Jurkat, Clone E6-1 (cell line): ENCODE results near the gene GUCY2C. TPM values are rescaled to one million over a fixed set of nuclear protein-coding genes. Genes with fewer than 3 reads are reported as not detected.
"Not testable (repeated sequence)": the region's sequence is repeated elsewhere in the genome, so short reads cannot be mapped to it uniquely, and the experiment has no call there.

Source experiments
- DNase-seq: peaks from one replicate; pipeline ENCODE4 v3.0.0-alpha.2; 2011; ENCODE audit warnings: low read depth, low spot score
- H3K4me3 ChIP-seq: 2 replicates; pipeline ENCODE4 v1.5.1; 2011; ENCODE audit warnings: mild to moderate bottlenecking, low read length, control low read depth, moderate library complexity
- polyA plus RNA-seq: library from polyadenylated mRNA; unstranded; fragments of >200 nt; gene quantifications from one replicate; pipeline ENCODE4 v1.2.1, GENCODE V29; 2012; ENCODE audit warnings: missing spikeins; ENCODE audit not compliant: insufficient read length, insufficient read depth

GUCY2C gene
- polyA plus RNA-seq: not detected

DNA sequence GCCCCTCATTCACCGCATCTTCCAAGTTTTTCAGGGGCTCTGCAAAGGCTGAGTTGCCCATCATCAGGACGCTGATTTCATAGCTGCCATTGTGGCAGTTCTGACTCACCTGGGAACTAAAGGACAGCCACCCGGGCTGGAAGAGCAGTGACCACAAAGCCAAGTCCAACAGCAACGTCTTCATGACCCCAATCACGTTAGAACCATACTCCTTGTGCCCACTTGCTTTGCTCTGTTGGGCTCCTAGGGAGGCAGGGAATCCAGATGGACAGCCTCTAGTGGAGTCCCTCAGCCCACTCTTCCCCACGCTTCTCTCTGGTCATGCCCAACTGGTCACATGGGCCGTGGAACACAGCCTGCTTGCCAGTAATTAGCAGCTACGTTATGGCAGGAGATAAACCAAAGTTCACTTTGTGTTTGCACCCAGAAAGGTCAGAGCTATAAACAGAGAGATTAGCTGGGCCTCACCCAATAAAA lies at the start of gene GUCY2C:
Gene GUCY2C (minus strand): TSS at position 335 of the 477 bp plus-strand sequence. CDS start 151 bp downstream, at position 184.
- no peak within 1 kb of the TSS for H3K4me3 ChIP-seq

DNA sequence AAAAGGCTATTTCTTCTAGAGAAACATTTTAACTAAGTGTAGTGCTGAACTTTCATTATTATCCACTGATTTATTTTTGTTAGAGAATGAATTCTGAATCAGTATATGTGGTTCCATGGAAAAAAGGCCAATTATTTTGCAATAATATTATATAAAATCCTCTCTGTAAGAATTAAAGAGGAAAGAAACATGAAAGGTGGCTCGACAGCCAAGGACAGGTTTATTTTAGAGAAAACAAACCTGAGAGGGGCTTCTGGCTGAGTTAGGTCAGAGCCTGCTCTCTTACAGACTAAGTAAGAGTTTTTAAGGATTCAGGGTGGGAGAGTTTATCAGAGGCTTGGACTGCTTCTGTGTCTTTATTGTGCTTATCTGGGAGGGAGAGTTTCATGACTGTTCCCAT lies 46.7 kb upstream of the GUCY2C start:
- no peak overlapping the region for H3K4me3 ChIP-seq
- DNase-seq: no peak

More for the DNA sequence above, at the start of gene GUCY2C:
- DNase-seq: no peak

DNA sequence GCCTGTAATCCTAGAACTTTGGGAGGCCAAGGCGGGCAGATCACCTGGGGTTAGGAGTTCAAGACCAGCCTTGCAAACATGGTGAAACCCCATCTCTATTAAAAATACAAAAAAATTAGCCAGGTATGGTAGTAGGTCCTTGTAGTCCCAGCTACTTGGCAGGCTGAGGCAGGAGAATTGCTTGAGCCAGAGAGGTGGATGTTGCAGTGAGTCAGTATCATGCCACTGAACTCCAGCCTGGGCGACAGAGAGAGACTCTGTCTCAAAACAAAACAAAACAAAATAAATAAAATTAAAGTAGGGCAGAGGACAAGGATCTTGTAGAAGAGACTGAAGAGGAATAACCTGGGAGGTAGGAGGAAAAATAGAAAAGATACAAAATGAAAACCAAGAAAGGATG lies 45.5 kb upstream of the GUCY2C start:
- DNase-seq: no peak

DNA sequence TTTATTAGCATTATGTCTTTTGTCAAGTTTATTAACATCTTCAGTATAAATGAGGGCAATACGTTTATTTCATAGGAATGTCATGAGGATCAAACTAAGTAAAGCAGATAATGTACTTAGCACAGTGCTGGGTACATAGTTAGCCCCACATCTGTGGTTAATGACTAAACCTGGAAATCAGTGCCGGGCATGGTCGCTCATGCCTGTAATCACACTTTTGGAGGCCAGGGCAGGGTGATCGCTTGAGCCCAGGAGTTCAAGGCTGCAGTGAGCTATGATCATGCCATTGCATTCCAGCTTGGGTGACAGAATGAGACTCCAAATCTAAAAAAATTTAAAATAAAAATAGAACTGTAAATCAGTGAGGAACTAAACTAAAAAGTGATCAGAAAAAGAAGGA lies 44.8 kb upstream of the GUCY2C start:
- H3K4me3 ChIP-seq: no peak overlapping the region
- no peak for DNase-seq

More for the DNA sequence above, 45.5 kb upstream of the GUCY2C start:
- no peak overlapping the region for H3K4me3 ChIP-seq

DNA sequence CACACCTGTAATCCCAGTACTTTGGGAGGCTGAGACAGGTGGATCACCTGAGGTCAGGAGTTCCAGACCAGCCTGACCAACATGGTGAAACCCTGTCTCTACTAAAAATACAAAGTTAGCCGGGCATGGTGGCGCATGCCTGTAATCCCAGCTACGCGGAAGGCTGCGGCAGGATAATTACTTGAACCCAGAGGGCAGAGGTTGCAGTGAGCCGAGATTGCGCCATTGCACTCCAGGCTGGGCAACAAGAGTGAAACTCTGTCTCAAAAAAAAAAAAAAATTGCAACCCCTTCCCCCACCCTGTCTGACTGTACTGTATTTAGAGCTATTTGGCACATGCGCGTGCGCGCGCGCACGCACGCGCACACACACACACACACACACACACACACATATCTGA lies 40.0 kb upstream of the GUCY2C start:
- not testable (repeated sequence) for H3K4me3 ChIP-seq, DNase-seq

DNA sequence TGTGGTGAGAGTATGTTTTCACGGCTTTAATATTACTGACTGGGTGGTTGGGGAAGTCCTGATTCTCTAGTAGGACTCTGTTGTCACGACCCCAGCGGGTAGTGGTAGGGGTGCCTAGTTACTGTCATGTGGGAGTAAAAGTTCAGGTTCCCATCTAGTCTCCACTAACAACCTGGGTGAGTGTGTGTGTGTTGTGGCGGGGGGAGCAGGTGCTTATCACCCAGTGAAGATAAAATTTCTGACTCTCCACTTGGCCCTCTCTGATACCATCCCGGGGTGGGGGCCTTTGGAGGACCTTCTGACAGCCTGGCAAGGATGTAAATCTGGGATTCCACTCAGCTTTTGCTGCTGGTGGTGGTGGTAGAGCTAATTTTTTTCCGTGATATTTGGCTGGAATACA lies 35.4 kb upstream of the GUCY2C start:
- no peak overlapping the region for H3K4me3 ChIP-seq
- no peak for DNase-seq

DNA sequence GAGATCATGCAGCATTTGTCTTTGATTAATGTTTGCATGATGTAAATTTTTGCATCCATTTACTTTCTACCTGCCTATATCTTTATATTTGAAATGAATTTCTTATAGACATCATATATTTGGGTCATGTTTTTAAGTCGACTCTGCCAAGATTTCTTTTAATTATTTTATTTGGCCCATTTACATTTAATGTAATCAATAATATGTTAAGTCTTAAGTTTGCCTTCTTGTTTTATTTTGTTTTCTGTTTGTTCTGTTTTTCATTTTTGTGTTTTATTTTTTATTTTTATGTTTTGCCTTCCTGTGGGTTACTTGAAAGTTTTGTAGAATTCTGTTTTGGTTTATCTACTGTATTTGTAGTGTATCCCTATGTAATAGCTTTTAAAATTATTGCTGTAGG lies 33.2 kb upstream of the GUCY2C start:
- no peak overlapping the region for H3K4me3 ChIP-seq
- no peak for DNase-seq

DNA sequence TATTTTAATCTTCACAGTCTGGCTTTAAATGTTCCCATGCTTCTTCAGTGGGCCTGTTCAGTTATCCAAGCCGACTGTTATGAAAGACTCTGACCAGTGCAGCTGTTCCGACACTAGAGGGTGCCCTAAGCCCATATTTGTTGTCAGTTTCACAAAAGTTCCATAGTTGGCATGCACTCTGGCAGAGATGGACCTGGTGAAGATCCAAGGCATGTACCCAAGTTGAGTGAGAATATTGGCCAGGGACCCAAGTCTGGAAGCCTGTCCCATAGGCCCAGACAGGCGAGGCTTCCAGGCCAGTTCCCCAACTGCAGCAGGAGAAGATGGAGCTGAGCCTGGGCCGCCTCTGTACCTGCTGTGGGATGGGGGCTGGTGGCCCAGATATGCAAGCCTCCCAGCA lies 27.4 kb upstream of the GUCY2C start:
- peak; percentile 47 for DNase-seq
- no peak overlapping the region for H3K4me3 ChIP-seq

DNA sequence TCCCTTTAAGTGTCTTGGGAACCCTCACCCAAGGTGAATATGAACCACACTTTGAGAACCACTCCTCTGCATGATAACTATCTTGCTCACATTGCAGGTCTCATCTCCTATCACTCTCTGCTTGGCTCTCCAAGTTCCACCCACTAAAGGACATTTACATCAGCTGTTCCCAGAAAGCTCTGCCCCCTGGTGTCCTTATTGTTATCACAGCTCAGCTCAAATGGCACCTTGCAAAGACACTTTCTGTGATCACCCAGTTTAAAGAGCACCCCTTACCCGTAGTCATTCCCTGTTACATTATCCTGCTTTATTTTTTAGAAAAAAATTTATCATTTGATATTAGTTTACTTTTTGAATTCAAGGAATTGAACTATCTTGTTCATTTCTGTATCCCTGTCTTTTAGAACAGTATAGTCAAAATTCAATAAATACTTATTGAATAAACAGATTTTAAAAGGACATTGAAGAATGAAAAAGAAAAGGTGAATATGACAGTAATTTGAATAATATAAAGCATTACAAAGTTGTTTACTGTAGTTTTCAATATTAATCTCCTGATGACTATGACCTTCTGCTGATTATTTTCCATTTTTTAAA lies 20.5 kb upstream of the GUCY2C start:
- H3K4me3 ChIP-seq: no peak overlapping the region
- peak; percentile 59 for DNase-seq

DNA sequence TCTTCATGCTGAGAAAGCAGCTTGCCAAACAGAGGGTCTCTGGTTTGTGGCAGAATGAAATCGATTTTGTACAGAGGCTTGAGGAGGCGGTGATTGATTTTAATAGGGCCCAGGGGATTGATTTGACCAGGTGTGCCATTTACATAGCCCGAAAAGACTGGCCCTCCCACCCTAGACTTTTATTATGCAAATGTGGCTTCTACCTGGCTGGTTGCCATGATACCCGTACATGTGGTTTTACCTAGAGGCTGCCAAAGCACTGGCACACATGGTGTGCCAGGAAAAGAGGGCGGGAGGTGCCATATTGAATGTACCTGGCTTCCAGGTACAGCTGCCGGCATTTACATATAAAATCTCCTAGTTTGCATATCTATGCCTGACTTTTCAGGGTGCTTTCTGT lies 18.0 kb upstream of the GUCY2C start:
- H3K4me3 ChIP-seq: no peak overlapping the region
- DNase-seq: no peak

DNA sequence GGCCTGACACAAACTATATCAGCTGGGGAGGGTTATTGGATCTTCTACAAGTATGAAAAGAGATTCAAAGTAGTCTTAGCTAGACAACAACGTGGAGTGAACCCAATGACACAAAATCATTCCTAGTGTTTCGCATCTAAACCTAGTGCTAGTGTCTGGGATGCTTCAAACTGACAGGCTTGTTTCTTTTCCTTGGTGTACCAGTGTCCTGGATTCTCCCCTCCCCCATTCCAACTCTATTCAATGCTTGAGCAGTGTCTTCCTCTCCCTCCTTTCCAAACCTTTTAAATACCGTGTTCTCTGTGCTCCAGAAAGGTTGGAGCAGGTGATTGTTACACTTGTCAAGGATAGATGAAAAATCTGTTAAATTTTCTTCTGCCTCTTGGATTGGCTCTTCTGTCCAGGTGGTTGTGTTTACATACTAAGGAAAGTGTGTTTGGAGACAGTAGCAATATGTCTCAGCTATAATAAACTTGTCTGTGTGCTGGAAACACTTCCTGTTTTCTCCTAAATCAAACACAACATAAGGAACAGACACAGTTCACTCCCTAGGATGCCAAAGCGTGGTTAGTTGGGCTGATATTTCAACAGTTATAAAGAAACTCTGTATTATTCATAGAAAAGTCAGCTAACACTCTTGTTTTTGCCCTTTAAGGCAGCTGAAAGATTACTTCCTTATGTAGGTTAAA lies 14.4 kb upstream of the GUCY2C start:
- no peak overlapping the region for H3K4me3 ChIP-seq
- no peak for DNase-seq

DNA sequence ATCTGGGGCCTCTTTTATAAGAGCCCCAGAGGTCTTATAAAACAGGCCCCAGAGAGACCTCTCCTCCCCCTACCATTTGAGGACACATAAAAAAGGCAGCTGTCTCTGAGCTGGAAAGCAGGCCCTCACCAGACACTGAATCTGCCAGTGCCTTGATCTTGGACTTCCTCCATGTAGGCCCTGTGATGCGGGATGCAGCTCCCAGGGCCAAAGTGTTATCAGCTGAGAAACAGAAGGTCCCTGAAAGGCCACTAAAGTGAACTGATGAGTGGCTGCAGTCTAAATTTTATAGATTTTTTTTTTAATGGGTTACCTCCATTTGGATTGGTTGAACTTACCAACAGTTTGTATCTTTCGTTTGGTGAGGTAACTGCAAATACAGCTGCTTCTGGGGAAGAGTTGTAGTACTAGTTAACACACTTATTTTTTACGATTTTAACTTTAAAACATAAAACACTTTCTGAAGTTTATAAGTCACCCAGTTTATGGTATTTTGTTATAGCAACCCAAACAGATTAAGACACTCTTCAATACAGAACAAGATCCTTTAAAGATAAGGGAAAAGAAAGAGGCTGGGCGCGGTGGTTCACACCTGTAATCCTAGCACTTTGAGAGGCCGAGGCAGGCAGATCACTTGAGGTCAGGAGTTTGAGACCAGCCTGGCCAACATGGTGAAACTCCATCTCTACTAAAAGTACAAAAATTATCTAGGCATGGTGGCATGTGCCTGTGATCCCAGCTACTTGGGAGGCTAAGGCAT lies 5.6 kb upstream of the GUCY2C start:
- no peak for DNase-seq
- no peak overlapping the region for H3K4me3 ChIP-seq

DNA sequence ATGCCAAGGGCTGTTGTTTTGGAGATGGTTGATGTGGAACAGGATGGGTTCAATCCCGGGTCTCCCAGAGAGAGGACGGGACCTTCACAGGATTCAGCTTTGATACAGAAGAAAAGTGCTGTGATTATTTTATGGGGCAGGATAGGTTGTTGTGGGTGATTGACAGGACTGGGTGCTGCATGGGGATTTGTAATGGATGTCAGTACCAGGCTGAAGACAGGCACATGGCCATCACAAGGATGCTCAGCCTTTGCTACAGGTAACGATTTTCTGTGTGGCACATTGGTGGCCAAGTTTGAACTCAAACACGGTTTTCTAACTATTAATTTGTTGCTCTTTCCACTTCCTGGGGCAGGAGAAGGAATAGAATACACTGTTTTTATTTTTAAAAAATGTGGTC lies 4.5 kb upstream of the GUCY2C start:
- H3K4me3 ChIP-seq: no peak overlapping the region
- no peak for DNase-seq

DNA sequence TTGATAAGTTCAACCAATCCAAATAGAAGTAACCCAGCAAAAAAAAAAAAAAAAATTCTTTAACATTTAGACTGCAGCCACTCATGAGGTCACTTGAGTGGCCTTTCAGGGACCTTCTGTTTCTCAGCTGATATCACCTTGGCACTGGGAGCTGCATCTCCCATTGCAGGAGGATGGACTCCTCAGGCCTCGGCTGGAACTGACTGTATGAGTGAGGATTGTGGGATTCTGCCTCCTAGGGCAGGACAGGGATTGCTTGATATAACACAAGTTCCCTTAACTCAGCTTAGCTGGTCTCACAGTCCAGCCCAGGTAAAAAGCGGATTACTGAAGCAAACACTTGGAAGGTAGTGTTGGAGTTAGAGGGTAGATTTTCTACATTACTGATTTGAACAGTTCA lies 3.5 kb upstream of the GUCY2C start:
- no peak for DNase-seq
- no peak overlapping the region for H3K4me3 ChIP-seq

DNA sequence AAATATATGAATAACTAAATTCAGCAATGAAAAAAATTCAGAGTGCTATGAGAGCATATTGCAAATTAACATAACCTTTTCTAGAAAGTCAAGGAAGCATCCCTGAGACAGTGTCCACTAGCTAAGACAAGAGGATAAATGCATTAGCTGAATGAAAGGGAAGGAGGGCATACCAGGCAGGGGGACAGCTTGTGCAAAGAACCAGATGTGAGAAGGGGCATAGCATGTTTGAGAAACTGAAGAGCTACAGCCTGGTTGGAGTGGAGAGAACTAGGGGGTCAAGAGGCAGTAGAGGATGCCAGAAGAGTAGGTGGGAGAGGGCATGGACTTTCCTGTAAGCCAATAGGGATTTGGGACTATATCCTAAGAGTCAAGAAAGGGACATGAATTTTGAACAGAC lies 2.2 kb upstream of the GUCY2C start:
- DNase-seq: no peak
- H3K4me3 ChIP-seq: no peak overlapping the region

DNA sequence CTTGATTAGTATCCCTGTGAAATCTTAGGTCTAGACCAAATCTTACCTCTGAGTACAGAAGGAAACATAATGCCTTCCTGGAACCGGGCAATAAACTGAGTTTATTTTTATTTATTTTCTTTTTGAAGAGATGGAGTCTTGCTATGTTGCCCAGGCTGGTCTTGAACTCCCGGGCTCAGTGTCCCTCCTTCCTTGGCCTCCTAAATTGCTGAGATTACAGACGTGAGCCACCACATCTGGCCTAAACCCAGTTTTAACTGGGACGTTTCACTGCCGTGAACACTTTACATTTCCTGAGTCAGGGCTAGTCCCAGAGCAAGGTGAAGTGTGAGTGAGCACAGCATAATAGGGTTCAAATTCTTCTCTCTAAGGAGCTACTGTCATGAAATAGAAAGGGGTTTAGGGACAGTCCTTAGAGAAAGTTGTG lies 671 bp downstream of the GUCY2C start:
- no peak for DNase-seq
- no peak overlapping the region for H3K4me3 ChIP-seq

DNA sequence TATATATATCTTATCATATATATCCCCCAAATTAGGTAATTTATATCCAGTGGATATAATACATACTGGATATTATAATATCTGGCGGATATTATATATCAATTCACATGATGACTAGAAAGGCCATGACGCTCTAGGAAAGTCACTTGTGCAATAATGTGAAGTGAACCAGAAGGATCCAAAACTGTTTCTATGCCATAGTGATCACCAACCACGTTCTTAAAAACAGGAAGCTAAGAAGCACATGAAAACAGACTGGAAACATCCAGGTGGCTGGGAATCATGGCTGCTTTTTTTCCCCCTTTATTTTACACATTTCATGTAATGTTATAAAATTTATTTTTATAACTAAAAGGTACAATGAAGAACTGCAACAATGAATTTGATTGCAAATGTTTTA lies 1.4 kb downstream of the GUCY2C start:
- no peak for DNase-seq
- no peak overlapping the region for H3K4me3 ChIP-seq

DNA sequence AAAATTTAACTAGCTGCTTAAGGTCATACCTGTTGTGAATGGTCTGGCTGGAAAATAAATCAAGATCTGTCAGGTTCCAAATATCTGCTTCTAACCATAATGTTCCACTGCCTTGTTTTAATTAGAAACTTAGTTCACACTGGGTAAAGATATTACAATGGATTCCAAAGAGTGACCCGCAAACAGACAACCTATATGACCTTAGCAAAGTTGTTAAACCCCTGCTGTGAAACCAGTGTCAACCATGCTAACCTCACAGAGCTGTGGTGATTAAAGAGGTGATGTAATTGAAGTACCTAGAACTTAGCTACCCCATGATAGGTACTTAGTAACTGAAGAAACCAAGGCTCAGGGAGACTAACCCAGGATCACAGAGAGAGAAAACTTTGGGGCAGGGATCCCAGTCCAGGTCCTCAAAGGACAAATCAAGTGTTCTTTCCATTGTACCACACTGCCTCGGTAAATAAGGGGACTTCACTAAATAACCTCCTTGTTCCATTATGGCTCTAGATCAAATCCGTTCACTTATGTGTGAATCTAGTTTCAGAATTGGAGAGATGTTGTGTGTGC lies 2.2 kb downstream of the GUCY2C start:
- DNase-seq: no peak
- no peak overlapping the region for H3K4me3 ChIP-seq

DNA sequence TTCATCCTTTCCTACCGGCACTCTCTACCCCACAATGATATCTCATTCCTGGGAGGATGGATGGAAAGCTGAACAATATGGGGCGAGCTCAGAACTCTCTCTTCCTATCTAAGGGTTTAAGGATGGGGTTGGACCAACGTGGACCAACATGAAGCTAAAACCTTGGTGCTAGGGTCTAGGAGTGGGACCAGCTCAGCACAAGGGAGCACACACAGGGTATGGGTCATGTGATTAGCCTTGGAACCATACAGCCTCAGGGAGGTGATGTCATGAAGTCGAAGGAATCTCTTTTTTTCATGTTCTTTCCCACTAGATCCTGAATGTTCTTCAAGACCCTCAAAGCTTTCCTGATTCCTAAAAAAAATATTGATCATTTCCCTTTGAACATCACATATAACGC lies 3.3 kb downstream of the GUCY2C start:
- DNase-seq: no peak
- no peak overlapping the region for H3K4me3 ChIP-seq

DNA sequence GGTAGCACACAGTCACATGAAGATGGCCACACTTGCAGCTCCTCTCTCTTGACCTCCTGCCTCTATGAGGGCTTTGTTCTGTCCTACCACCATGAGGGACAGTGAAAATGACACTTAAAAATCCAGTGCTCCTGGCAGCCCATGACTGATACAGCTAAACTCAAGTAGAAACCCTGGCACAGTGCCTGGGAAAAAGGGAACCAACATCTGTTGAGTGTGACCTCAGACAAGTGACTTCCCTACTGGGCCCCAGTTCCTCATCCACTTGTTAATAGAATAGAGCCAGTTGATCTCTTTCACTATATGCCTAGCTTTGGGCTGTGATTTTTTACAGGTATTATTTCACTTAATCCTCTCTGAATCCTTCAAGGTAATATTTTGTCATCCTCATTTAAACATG lies 4.8 kb downstream of the GUCY2C start:
- DNase-seq: no peak
- no peak overlapping the region for H3K4me3 ChIP-seq
